ENCODE results near the gene KCTD15. TPM values are rescaled to one million over a fixed set of nuclear protein-coding genes. Genes with fewer than 3 reads are reported as not detected.

Gene KCTD15
- total RNA-seq, 1 experiment from 2014 or later = 9.9 TPM

DNA sequence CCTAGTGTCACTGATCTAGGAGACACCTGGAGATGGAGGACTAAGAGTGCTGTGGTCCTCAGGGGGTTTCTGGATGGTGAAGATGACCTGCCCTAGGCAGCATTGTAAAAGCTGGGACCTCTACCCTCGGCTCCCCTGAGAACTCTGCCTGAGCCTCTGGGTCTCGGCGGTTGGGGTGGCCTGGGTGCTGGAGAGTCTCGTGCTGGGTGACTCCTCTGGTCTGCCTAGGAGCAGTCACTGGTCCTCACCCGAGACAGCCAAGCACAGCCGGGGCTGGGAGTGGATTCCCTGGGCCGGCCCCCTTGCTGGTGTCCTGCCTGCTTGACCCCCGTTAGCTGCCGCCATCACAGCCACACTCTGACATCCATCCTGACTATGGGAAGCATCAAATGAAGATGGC, 6.7 kb downstream of the KCTD15 start:
- H3K4me3 ChIP-seq (ENCODE audit: low read depth, low read length, poor library complexity, severe bottlenecking) = no peak overlapping the region

DNA sequence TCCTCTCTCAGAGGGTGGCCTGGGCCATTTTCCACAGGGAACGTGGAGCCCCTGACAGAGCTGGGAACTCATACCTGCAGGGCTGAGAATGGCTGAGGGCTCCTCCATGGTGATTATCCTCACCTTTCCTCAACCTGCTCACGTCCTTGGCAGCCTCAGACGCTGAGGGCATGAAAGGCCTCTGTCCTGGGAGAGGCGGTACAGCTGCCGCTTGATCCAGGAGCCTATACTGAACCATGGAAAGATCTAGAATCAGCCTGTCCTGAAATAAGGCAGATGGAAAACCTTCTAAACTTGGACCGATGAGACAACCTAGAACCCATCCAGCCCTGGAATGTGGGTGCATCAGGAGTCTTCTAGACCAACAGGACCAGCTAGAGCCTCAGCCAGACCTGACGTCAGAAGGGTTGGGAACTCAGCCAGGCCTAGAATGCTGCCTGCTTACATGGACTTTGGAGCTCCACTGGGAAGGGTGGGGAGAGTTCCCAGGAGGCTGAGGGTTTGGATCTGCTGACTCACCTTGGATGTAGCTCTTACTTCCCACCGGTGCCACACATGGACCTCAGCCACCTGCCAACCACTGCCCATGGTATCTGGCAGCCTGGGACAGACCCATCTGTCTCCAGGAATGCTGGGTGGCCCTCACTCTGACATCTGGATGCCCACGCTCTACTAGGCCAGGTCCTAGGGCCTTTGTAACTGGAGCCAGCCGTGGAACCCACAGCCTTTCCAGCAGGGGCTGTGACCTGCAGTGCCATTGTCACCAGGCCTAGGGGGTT, 7.5 kb downstream of the KCTD15 start:
- Histone ChIP-seq H3K9me3 (ENCODE audit: low read depth, low read length, poor library complexity, severe bottlenecking) (no peaks in the 10 kb centered on the region), H3K36me3 (ENCODE audit: insufficient read depth, low read length, poor library complexity, severe bottlenecking) (no peaks in the 10 kb centered on the region), H3K27ac (ENCODE audit: low read depth, low read length, poor library complexity, severe bottlenecking) (no peak overlapping the region)

More for the DNA sequence above, 6.7 kb downstream of the KCTD15 start:
- Histone ChIP-seq H3K4me1 (ENCODE audit: insufficient read depth, low read length, poor library complexity, severe bottlenecking) (peaks cover 3% of the 10 kb centered on the region), H3K36me3 (ENCODE audit: insufficient read depth, low read length, poor library complexity, severe bottlenecking) (no peaks in the 10 kb centered on the region), H3K27me3 (replicated peaks; ENCODE audit: insufficient read depth, low read depth, low read length, poor library complexity) (peaks cover 4% of the 10 kb centered on the region), H3K9me3 (ENCODE audit: low read depth, low read length, poor library complexity, severe bottlenecking) (no peaks in the 10 kb centered on the region), H3K27ac (ENCODE audit: low read depth, low read length, poor library complexity, severe bottlenecking) (no peak overlapping the region)
- intact Hi-C loops (cut with micrococcal nuclease; ENCODE audit: unreplicated experiment) = no loop called here
- DNase-seq (ENCODE audit: low spot score) = no peak
- POLR2A ChIA-PET (ENCODE audit: low non-redundant PET) = no interaction called here
- BruUV-seq (replicated peaks) = no TSS peak
- TF ChIP-seq CTCF (conservative IDR thresholded peaks at IDR 0.05; ENCODE audit: low read depth, low read length) (no peak), EZH2 (IDR thresholded peaks at IDR 0.05; ENCODE audit: borderline replicate concordance, low read depth, low read length, poor library complexity, severe bottlenecking) (no peak)
- CTCF ChIA-PET = interaction anchor here (0.6 kb wide), 1 partner anchor 78 kb away, joined by 4 read pairs; no protein-coding TSS in a partner anchor

GRCh38 chr19:33805313-33805712, 8.6 kb downstream of the KCTD15 start:
- H3K4me1 ChIP-seq (ENCODE audit: insufficient read depth, low read length, poor library complexity, severe bottlenecking) = no peaks in the 10 kb centered on the region
- no peaks in the 10 kb centered on the region for H3K27me3 ChIP-seq (replicated peaks; ENCODE audit: insufficient read depth, low read depth, low read length, poor library complexity)
- no TSS peak for BruUV-seq (replicated peaks)
- POLR2A ChIA-PET (ENCODE audit: low non-redundant PET) = no interaction called here
- no peak overlapping the region for H3K27ac ChIP-seq (ENCODE audit: low read depth, low read length, poor library complexity, severe bottlenecking)
- CTCF ChIA-PET = no interaction called here
- intact Hi-C loops (cut with micrococcal nuclease; ENCODE audit: unreplicated experiment) = no loop called here
- no peak overlapping the region for H3K4me3 ChIP-seq (ENCODE audit: low read depth, low read length, poor library complexity, severe bottlenecking)
- TF ChIP-seq EZH2 (IDR thresholded peaks at IDR 0.05; ENCODE audit: borderline replicate concordance, low read depth, low read length, poor library complexity, severe bottlenecking) (no peak), CTCF (conservative IDR thresholded peaks at IDR 0.05; ENCODE audit: low read depth, low read length) (no peak)
- H3K9me3 ChIP-seq (ENCODE audit: low read depth, low read length, poor library complexity, severe bottlenecking) = no peaks in the 10 kb centered on the region
- DNase-seq (ENCODE audit: low spot score) = no peak
- no peaks in the 10 kb centered on the region for H3K36me3 ChIP-seq (ENCODE audit: insufficient read depth, low read length, poor library complexity, severe bottlenecking)

More for the DNA sequence above, 7.5 kb downstream of the KCTD15 start:
- intact Hi-C loops (cut with micrococcal nuclease; ENCODE audit: unreplicated experiment) = no loop called here
- BruUV-seq (replicated peaks) = no TSS peak
- Histone ChIP-seq H3K4me1 (ENCODE audit: insufficient read depth, low read length, poor library complexity, severe bottlenecking) (no peaks in the 10 kb centered on the region), H3K27me3 (replicated peaks; ENCODE audit: insufficient read depth, low read depth, low read length, poor library complexity) (no peaks in the 10 kb centered on the region), H3K4me3 (ENCODE audit: low read depth, low read length, poor library complexity, severe bottlenecking) (no peak overlapping the region)
- ChIA-PET CTCF (interaction anchor here (0.6 kb wide), 1 partner anchor 78 kb away, joined by 4 read pairs; no protein-coding TSS in a partner anchor), POLR2A (ENCODE audit: low non-redundant PET) (no interaction called here)
- DNase-seq (ENCODE audit: low spot score) = no peak
- TF ChIP-seq EZH2 (IDR thresholded peaks at IDR 0.05; ENCODE audit: borderline replicate concordance, low read depth, low read length, poor library complexity, severe bottlenecking) (no peak), CTCF (conservative IDR thresholded peaks at IDR 0.05; ENCODE audit: low read depth, low read length) (no peak)
